ENCODE results near the gene WSB1. TPM values are rescaled to one million over a fixed set of nuclear protein-coding genes. Genes with fewer than 3 reads are reported as not detected.

WSB1 gene, protein sequence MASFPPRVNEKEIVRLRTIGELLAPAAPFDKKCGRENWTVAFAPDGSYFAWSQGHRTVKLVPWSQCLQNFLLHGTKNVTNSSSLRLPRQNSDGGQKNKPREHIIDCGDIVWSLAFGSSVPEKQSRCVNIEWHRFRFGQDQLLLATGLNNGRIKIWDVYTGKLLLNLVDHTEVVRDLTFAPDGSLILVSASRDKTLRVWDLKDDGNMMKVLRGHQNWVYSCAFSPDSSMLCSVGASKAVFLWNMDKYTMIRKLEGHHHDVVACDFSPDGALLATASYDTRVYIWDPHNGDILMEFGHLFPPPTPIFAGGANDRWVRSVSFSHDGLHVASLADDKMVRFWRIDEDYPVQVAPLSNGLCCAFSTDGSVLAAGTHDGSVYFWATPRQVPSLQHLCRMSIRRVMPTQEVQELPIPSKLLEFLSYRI
- 1,230 and 1,283 TPM in 2 replicates for total RNA-seq (2013; cell fraction: nucleolus; rRNA removed)
- total RNA-seq (2014; rRNA removed), result 84.1 and 102 TPM in 2 replicates
- total RNA-seq (2014; rRNA removed; fragmentation: Illumina TruSeq; extraction: Trizol), result 91.5 and 94.3 TPM in 2 replicates
- 91.0 and 108 TPM in 2 replicates for total RNA-seq (2021)
- 111 TPM for polyA plus RNA-seq (2011; ENCODE audit: low read depth)
- polyA plus RNA-seq (2011; rRNA removed), result 458 and 632 TPM in 2 replicates
- polyA plus RNA-seq (2011; cell fraction: cytosol; rRNA removed), result 374 and 577 TPM in 2 replicates
- 1,022 and 1,033 TPM in 2 replicates for polyA plus RNA-seq (2011; cell fraction: nucleus; rRNA removed)
- polyA plus RNA-seq (2012), result 116 and 173 TPM in 2 replicates
- 108 and 151 TPM in 2 replicates for polyA plus RNA-seq (2014; fragmentation: Illumina TruSeq; extraction: Trizol)
- 10 to 100 TPM; 26.6 to 49.8 TPM for polyA plus RNA-seq (2014; fragmentation: Nextera tagmentation; extraction: Ambion mirVana)
- polyA plus RNA-seq (2014; rRNA removed), result 121 and 162 TPM in 2 replicates
- 100 to 1,000 TPM; 101 TPM for polyA plus RNA-seq (2016; fragmentation: Nextera tagmentation; extraction: Ambion mirVana)
- 122 and 137 TPM in 2 replicates for polyA minus RNA-seq (2011; rRNA and poly(A)+ RNA removed)
- 68.0 and 68.3 TPM in 2 replicates for polyA minus RNA-seq (2011; cell fraction: cytosol; rRNA and poly(A)+ RNA removed)
- polyA minus RNA-seq (2011; cell fraction: nucleus; rRNA and poly(A)+ RNA removed), result 108 and 118 TPM in 2 replicates
- percentile 98 among the genes with signal in this experiment for Bru-seq, nascent RNA
- percentile 98 among the genes with signal in this experiment for BruChase-seq, experiment 1, labeled RNA remaining after a 6-hour chase
- percentile 98 among the genes with signal in this experiment for BruChase-seq, experiment 2, labeled RNA remaining after a 2-hour chase
- long read RNA-seq, experiment 1, full-length matches to known transcripts, result 54 of 56 reads
- long read RNA-seq, experiment 1, partial matches to known transcripts, result 0 of 56 reads
- long read RNA-seq, experiment 1, other reads (novel, unspliced or antisense), result 2 of 56 reads
- long read RNA-seq, experiment 2, full-length matches to known transcripts, result 594 of 700 reads
- long read RNA-seq, experiment 2, partial matches to known transcripts, result 35 of 700 reads
- long read RNA-seq, experiment 2, other reads (novel, unspliced or antisense), result 71 of 700 reads

DNA sequence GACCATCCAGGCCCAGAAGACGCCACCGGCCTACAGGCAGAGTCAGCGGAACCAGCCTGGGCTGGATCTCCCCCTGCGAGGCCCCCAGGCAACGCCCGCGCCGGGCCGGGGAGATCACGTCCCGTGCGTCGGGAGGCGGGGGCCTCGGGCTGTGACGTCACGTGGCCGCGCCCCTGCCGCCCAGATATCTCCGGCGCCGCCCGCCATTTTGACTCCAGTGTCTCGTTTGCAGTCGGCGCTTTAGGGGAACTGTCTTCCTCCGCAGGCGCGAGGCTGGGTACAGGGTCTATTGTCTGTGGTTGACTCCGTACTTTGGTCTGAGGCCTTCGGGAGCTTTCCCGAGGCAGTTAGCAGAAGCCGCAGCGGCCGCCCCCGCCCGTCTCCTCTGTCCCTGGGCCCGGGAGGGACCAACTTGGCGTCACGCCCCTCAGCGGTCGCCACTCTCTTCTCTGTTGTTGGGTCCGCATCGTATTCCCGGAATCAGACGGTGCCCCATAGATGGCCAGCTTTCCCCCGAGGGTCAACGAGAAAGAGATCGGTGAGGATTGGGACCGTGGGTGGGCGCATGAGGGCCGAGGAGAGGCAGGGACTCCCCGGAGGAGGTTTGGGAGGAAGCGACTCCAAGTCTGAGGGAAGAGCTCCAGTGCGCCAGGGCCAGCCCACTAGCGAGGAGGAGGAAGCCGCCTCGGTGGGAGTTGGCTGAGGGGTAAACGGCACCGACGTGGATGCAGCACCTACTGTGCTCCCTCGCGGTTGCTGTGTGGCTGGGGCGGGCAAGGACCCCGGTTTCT is at the start of gene WSB1:
Gene WSB1, plus strand, starts transcription at position 217 of the 791 bp plus-strand sequence. Its CDS starts 282 bp downstream, at position 499.
- Histone ChIP-seq H3K4me2 (ENCODE audit: control insufficient read depth, insufficient read depth) (peak within 1 kb of the TSS; percentile 46), H2AFZ (ENCODE audit: control insufficient read depth, low read depth, low read length) (peak within 1 kb of the TSS; percentile 39), H3K4me1 (ENCODE audit: control insufficient read depth, insufficient read depth, low read length) (peaks cover 11% of the 10 kb centered on the region), H3K9me3 (replicated peaks; ENCODE audit: control insufficient read depth, insufficient read depth, low read length) (no peaks in the 10 kb centered on the region), H3K36me3 (ENCODE audit: control insufficient read depth in 2 of 2, insufficient read depth in 2 of 2, low read length in 1 of 2) (no peaks in the 10 kb centered on the region), H4K20me1 (ENCODE audit: control insufficient read depth, insufficient read depth) (no peaks in the 10 kb centered on the region), H3K79me2 (ENCODE audit: control insufficient read depth, insufficient read depth, low read length) (peaks cover 50% of the 10 kb centered on the region), H3K27ac (ENCODE audit: control insufficient read depth, insufficient read depth) (peak within 1 kb of the TSS; percentile 97), H3K4me3 (peak within 1 kb of the TSS; percentile 86), H3K9ac (ENCODE audit: control insufficient read depth, insufficient read depth, low read length) (peak within 1 kb of the TSS; percentile 98), H3K27me3 (replicated peaks in 1 of 2; ENCODE audit: control insufficient read depth in 2 of 2, insufficient read depth in 2 of 2, low read length in 1 of 2) (no peaks in the 10 kb centered on the region)
- peak; percentile 61 for DNase-seq (ENCODE audit: low read depth, low spot score)
- ChIA-PET POLR2A (interaction anchor here (0.9 to 4.0 kb wide), 8 partner anchors 11 to 98 kb away, joined by 3 to 26 read pairs (median 4); no protein-coding TSS in a partner anchor), RAD21 (ENCODE audit: unreplicated experiment) (interaction anchor here (0.7 to 3.7 kb wide), 13 partner anchors 9 to 252 kb away, joined by 3 to 26 read pairs (median 4); no protein-coding TSS in a partner anchor), CTCF (interaction anchor here (0.6 to 6.0 kb wide), 14 partner anchors 9 to 164 kb away, joined by 3 to 80 read pairs (median 4); no protein-coding TSS in a partner anchor), SMC1A (ENCODE audit: uncharacterized antibody, unreplicated experiment) (interaction anchor here (1.0 to 3.4 kb wide), 15 partner anchors 9 to 306 kb away, joined by 3 to 17 read pairs (median 4); no protein-coding TSS in a partner anchor)
- intact Hi-C loops (cut with micrococcal nuclease; ENCODE audit: unreplicated experiment) (loop anchor here (2.0 kb wide), 2 partner anchors 39 to 53 kb away; no protein-coding TSS in a partner anchor), in situ Hi-C loops (cut with MboI) (loop anchor here (25.0 kb wide), 1 partner anchor 768 kb away; no protein-coding TSS in a partner anchor)
- TSS peak; percentile 73 for BruUV-seq (replicated peaks)
- peak; percentile 83 for ATAC-seq
- WGBS (ENCODE audit: insufficient coverage, insufficient replicate concordance, low lambda C conversion rate, missing lambda C conversion rate), result under 1% methylated on average over 66 of the region's 66 CpGs
- FAIRE-seq, result peak; percentile 38
- TF ChIP-seq, protein P1, sequence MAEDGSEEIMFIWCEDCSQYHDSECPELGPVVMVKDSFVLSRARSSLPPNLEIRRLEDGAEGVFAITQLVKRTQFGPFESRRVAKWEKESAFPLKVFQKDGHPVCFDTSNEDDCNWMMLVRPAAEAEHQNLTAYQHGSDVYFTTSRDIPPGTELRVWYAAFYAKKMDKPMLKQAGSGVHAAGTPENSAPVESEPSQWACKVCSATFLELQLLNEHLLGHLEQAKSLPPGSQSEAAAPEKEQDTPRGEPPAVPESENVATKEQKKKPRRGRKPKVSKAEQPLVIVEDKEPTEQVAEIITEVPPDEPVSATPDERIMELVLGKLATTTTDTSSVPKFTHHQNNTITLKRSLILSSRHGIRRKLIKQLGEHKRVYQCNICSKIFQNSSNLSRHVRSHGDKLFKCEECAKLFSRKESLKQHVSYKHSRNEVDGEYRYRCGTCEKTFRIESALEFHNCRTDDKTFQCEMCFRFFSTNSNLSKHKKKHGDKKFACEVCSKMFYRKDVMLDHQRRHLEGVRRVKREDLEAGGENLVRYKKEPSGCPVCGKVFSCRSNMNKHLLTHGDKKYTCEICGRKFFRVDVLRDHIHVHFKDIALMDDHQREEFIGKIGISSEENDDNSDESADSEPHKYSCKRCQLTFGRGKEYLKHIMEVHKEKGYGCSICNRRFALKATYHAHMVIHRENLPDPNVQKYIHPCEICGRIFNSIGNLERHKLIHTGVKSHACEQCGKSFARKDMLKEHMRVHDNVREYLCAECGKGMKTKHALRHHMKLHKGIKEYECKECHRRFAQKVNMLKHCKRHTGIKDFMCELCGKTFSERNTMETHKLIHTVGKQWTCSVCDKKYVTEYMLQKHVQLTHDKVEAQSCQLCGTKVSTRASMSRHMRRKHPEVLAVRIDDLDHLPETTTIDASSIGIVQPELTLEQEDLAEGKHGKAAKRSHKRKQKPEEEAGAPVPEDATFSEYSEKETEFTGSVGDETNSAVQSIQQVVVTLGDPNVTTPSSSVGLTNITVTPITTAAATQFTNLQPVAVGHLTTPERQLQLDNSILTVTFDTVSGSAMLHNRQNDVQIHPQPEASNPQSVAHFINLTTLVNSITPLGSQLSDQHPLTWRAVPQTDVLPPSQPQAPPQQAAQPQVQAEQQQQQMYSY (CRISPR knock-in tag; IDR thresholded peaks at IDR 0.05), result no peak
- TF ChIP-seq MYB (IDR thresholded peaks at IDR 0.05; ENCODE audit: borderline replicate concordance, low read depth, low read length) (no peak), ZBED1 (IDR thresholded peaks at IDR 0.05; ENCODE audit: borderline replicate concordance) (no peak), MYC (IDR thresholded peaks at IDR 0.05; ENCODE audit: insufficient read depth, insufficient read length, insufficient replicate concordance, low read length, severe bottlenecking) (no peak), RBBP5 (conservative IDR thresholded peaks at IDR 0.05) (no peak), JUNB (IDR thresholded peaks at IDR 0.05) (no peak), NFYA (IDR thresholded peaks at IDR 0.05; ENCODE audit: borderline replicate concordance, low read depth, low read length) (no peak)
- TF ChIP-seq, protein P2, sequence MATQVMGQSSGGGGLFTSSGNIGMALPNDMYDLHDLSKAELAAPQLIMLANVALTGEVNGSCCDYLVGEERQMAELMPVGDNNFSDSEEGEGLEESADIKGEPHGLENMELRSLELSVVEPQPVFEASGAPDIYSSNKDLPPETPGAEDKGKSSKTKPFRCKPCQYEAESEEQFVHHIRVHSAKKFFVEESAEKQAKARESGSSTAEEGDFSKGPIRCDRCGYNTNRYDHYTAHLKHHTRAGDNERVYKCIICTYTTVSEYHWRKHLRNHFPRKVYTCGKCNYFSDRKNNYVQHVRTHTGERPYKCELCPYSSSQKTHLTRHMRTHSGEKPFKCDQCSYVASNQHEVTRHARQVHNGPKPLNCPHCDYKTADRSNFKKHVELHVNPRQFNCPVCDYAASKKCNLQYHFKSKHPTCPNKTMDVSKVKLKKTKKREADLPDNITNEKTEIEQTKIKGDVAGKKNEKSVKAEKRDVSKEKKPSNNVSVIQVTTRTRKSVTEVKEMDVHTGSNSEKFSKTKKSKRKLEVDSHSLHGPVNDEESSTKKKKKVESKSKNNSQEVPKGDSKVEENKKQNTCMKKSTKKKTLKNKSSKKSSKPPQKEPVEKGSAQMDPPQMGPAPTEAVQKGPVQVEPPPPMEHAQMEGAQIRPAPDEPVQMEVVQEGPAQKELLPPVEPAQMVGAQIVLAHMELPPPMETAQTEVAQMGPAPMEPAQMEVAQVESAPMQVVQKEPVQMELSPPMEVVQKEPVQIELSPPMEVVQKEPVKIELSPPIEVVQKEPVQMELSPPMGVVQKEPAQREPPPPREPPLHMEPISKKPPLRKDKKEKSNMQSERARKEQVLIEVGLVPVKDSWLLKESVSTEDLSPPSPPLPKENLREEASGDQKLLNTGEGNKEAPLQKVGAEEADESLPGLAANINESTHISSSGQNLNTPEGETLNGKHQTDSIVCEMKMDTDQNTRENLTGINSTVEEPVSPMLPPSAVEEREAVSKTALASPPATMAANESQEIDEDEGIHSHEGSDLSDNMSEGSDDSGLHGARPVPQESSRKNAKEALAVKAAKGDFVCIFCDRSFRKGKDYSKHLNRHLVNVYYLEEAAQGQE (IDR thresholded peaks at IDR 0.05; ENCODE audit: low read depth, low read length), result peak; percentile 45; the same call in 1 of the 2 replicates

All from GM12878 (cell line).